Jurkat, Clone E6-1 (cell line): ENCODE data around the gene EBP.

Experiments
- DNase-seq: peaks from one replicate; pipeline ENCODE4 v3.0.0-alpha.2; 2011; ENCODE audit warnings: low read depth, low spot score
- H3K4me3 ChIP-seq: 2 replicates; pipeline ENCODE4 v1.5.1; 2011; ENCODE audit warnings: mild to moderate bottlenecking, low read length, control low read depth, moderate library complexity

EBP gene

DNA sequence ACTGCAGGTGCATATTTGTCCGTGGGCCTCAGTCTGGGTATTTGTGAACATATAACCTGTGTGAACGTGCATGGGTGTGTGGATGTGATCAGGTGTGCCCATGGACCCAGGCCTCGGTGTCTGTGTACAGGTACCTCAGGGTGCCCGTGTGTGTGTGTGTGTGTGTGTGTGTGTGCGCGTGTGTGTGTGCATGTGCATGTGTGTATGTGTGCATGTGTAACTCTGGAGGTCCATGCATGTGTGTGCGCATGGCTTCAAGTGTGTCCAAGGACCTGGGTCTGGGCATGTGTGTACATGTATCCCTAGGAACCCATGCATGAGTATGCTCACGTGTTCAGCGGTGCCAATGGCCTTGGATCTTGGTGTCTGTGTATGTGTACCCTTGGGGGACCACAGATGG is 29.8 kb upstream of the EBP start:
- no peak for DNase-seq
- H3K4me3 ChIP-seq = no peak overlapping the region

GRCh38 chrX:48492293-48492910 is 29.2 kb upstream of the EBP start:
- H3K4me3 ChIP-seq = no peak overlapping the region
- no peak for DNase-seq

- DNase-seq = no peak
- no peak overlapping the region for H3K4me3 ChIP-seq
Measured at GRCh38 chrX:48493890-48494364, 27.7 kb upstream of the EBP start.

DNA sequence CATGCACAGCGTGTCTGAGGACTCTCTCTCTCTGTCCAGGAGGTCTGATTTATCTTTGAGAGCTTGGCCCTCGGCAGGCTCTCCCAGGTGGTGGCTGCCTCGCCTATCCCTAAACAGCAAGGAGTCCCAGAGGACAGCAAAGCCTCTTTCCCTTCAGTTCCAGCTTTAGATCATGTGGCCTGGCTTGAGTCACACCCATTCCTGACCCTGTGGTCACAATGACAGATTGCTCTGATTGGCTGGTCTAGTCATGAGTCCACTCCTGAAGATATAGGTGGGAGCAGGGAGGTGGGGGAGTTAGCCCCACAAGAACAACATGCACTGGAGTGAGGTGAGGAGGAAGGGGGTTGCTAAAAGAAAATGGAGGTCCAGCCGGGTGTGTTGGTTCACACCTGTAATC is 24.9 kb upstream of the EBP start:
- DNase-seq = no peak
- no peak overlapping the region for H3K4me3 ChIP-seq

DNA sequence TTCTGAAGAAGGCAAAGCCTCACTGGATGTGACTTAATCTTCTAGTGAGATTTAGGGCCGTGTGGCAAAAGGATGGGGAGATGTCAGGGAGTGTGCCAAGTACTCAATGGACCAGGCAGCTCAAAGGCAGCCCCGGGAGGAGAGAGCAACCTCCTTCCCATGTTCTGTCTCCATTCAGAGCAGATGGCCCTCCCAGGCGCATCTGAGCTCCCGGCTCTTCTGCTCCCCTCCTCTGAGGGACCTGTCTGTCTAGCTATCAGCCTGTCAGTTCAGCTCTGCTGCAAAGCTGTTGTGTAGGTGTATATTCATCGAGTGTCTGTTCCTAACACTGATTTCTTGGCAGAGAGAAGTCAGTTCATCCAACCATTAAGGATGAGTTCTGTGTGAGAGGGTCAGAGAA is 23.7 kb upstream of the EBP start:
- no peak overlapping the region for H3K4me3 ChIP-seq
- DNase-seq = no peak

DNA sequence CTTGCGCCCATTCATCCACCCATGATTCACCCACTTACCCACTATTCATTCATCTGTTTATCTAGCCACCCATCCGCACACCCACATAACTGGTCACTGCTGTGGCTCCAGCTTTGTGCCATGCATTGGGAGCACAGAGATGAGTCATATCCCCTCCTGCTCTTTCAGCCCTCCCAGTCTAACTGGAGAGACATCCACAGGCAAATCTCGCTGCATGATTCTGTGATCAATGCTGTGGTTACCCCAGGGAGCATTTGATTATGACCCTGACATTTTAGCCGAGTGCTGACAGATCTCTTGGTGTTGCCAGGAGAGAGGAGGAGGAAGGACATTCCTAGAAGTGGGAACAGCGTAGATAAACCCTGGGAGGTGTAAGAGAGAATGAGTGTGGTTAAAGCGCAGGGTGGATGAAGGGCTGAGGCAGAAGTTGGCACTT is 23.2 kb upstream of the EBP start:
- no peak overlapping the region for H3K4me3 ChIP-seq
- no peak for DNase-seq

DNA sequence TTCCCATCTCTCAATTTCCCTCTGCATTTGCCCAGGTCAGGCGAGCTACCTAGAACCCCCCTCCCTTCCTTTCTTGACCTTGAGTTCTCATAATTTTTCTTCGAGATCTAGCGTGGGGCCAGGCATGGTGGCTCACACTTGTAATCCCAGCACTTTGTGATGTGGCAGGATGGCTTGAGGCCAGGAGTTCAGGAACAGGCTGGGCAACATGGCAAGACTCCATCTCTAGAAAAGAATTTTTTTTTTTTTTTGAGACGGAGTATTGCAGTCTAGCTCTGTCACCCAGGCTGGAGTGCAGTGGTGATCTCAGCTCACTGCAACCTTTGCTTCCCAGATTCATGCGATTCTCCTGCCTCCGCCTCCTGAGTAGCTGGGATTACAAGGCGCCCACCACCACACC is 17.3 kb upstream of the EBP start:
- no peak overlapping the region for H3K4me3 ChIP-seq
- DNase-seq = no peak

- DNase-seq = no peak
Measured at GRCh38 chrX:48505481-48505880, 16.1 kb upstream of the EBP start.

GRCh38 chrX:48507246-48507645 is 14.4 kb upstream of the EBP start:
- no peak for DNase-seq
- H3K4me3 ChIP-seq = no peak overlapping the region

More at GRCh38 chrX:48505481-48505880, 16.1 kb upstream of the EBP start:
- no peak overlapping the region for H3K4me3 ChIP-seq

DNA sequence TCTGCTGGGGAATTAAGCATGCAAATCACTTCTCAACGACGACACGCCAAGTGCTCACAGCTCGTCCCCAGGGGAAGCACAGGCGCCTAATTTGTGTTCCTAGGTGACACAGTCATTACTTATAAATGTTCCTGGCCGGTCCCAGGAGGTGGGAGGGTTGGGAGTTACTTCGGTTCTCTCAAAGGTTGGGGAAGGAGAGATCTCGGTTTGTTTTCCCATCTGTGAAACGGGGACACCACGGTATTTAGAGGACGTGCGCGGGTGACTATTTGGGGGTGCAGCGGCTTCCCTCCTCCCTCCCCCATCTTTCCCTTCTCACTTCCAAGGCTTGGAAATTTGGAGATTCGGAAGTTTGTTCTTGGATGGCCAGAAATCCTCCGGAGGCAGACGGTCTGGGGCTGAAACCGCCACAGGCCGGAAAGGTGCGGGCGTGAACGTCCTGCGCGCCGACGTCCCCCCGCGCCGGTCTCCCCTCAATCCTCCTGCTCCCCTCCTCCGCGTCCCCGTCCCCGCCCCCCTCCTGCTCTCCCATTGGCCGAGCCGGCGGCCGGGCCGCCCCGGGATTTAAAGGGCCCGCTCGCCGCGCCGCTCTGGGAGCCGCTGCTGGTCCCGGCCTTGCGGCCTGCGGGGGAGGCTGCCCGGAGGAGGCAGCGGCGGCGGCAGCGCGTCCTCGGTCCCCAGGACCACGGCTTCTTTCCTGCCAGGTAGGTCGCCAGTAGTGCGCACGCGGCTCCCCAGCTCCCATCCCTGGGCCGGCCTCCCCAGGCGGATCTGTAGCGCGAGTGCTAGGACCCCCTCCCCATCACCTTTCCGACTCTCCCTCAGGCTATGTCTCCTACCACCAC is 13.0 kb upstream of the EBP start, which contains the start of gene PORCN:
TSS of gene PORCN (plus strand) at position 593 of the 845 bp plus-strand sequence. CDS start 829 bp downstream, outside the sequence.
- peak within 1 kb of the TSS; percentile 72 for H3K4me3 ChIP-seq
- peak; percentile 40 for DNase-seq

DNA sequence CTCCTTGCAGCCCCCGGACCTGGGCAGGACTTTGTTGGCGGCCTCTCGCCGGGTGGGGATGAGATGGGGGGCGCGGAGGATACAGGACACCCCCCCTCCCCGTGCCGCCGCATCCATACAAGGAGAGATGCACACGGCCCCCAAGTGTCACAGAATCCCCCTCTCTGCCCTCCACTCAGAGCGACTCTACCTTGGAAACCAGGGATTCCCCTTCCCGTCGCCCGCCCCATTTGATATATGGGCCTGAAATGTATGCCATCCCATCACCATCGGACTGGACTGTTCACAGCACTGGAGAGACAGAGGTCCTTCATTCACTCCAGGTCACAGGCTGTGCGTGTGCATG is 12.4 kb upstream of the EBP start:
- H3K4me3 ChIP-seq = peak overlapping the region; percentile 72
- no peak for DNase-seq

- H3K4me3 ChIP-seq = peak overlapping the region; percentile 72
- DNase-seq = no peak
Measured at GRCh38 chrX:48509619-48510018, 12.0 kb upstream of the EBP start.

DNA sequence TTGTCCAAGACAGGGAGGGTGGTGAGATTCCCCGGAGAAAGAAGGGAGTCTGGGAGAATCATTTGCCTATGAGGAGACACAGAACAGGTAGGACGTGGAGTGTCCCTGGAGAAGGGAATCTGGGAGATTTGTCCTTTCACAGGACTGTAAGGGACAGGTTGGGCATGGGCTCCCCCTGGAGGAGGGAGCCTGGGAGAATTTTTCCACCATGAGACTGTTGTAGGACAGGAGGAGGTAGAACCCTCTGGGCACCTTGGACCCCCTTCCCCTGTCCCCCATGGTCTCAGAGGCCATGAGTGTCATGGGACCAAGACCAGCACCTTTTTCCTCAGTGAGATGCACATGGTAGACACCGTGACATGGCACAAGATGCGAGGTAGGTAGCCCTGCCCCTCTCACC is 10.0 kb upstream of the EBP start:
- no peak overlapping the region for H3K4me3 ChIP-seq
- no peak for DNase-seq

DNA sequence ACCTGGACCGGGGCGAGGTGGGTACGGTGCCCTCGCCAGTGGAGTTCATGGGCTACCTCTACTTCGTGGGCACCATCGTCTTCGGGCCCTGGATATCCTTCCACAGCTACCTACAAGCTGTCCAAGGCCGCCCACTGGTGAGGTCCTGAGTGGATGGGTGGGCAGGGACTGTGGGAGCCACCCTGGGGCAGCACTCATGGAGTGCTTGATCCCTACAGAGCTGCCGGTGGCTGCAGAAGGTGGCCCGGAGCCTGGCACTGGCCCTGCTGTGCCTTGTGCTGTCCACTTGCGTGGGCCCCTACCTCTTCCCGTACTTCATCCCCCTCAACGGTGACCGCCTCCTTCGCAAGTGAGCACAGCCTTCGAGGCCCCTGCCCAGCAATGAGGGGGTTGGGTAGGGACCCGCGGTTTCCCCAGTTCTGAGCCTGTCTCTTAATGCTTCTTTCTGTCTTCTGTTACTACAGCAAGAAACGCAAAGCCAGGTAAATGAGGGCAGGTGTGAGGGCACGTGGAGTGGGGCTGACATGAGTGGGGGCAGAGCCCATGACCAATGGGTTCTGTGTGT is 9.2 kb upstream of the EBP start:
- no peak for DNase-seq
- no peak overlapping the region for H3K4me3 ChIP-seq

- no peak for DNase-seq
- no peak overlapping the region for H3K4me3 ChIP-seq
Measured at GRCh38 chrX:48513670-48514069, 7.9 kb upstream of the EBP start.

GRCh38 chrX:48514126-48514806 is 7.3 kb upstream of the EBP start:
- DNase-seq = no peak

DNA sequence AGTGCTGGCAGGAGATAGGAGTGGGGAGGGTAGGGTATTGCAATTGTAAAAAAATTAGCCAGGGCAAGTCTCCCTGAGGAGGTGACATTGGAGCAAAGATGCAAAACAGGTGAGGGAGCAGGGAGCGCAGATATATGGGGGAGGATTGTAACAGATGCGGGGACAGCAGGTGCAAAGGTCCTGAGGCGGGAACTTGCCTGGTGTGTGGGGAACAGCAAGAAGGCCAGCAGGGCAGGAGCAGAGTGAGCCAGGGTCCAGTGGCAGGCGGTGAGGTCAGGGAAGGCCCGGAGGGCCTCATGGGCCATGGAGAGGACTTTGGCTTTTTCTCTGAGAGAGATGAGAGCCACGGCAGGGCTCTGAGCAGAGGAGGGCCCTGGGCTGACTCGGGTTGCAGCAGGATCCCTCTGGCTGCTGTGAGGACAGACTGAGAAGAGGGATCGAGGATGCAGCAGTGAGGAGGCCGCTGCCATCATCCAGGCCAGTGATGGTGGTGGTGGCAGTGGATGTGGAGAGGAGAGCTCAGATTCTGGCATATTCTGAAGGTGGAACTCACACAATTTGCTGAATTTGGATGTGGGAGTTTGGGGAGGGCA is 6.6 kb upstream of the EBP start:
- DNase-seq = no peak
- H3K4me3 ChIP-seq = no peak overlapping the region

More at GRCh38 chrX:48514126-48514806, 7.3 kb upstream of the EBP start:
- H3K4me3 ChIP-seq = no peak overlapping the region

DNA sequence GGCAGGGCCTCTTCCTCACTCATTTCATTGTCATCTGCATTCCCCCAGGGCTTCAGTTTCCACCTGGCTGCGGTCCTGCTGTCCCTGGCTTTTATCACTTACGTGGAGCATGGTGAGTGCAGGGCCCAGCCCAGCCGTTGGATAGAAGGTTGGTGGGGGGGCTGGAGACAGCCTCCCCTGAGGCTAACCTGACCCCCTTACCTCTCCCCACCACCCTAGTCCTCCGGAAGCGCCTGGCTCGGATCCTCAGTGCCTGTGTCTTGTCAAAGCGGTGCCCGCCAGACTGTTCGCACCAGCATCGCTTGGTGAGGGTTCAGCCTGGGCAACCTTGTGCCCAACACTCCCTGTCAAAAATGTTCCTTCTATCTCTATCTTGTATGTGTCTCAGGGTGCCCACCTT is 5.8 kb upstream of the EBP start:
- DNase-seq = no peak
- H3K4me3 ChIP-seq = no peak overlapping the region

- H3K4me3 ChIP-seq = no peak overlapping the region
- no peak for DNase-seq
Measured at GRCh38 chrX:48516285-48516684, 5.3 kb upstream of the EBP start.
